Natural killer cell treated with Interleukin-12 subunit alpha and Interleukin-12 subunit beta and Interleukin-15 and Interleukin-18, amount 100 ng/mL, for 72 hours (primary cell): ENCODE data around the gene AIFM1. TPM values are rescaled to one million over a fixed set of nuclear protein-coding genes. Genes with fewer than 3 reads are reported as not detected.

ENCODE experiments used
- ATAC-seq, 2 donors: fragments of 150-1000 bp; cut with Tn5 transposase in 1 of 2; sonication (Bioruptor Pico), chemical (Tn5 transposase) in 1 of 2; 2 replicates each; pipeline ENCODE4 v1.10.0; 2021
- DNase-seq: peaks from one replicate; pipeline ENCODE4 v3.0.0; 2022; ENCODE audit warnings: low spot score
- H3K27ac Mint-ChIP-seq, 2 donors: 1 replicate in 1 of 2; 2 replicates in 1 of 2; pipeline ENCODE4 v1.8.0; 2022; ENCODE audit warnings: mixed read lengths in 2 of 2, mild to moderate bottlenecking in 1 of 2, moderate library complexity in 1 of 2
- H3K27me3 Mint-ChIP-seq, 2 donors: 1 replicate in 1 of 2; 2 replicates in 1 of 2; pipeline ENCODE4 v1.8.0; 2022; ENCODE audit warnings: mixed read lengths in 2 of 2
- H3K36me3 Mint-ChIP-seq: one replicate; pipeline ENCODE4 v1.8.0; 2022; ENCODE audit warnings: mixed read lengths
- H3K4me1 Mint-ChIP-seq, 2 donors: 1 replicate in 1 of 2; 2 replicates in 1 of 2; pipeline ENCODE4 v1.8.0; 2022; ENCODE audit warnings: low read depth in 2 of 2, mixed read lengths in 2 of 2, mild to moderate bottlenecking in 1 of 2
- H3K4me3 Mint-ChIP-seq: one replicate; pipeline ENCODE4 v1.8.0; 2022; ENCODE audit warnings: mixed read lengths
- H3K9me3 Mint-ChIP-seq: 2 replicates; pipeline ENCODE4 v1.8.0; 2022; ENCODE audit warnings: mixed read lengths
- total RNA-seq, 2 donors: library from RNA; stranded (reverse); gene quantifications; one replicate each; pipeline ENCODE4 v1.2.3, GENCODE V29; 2022

Gene AIFM1
- 10 to 100 TPM; 38.6 to 49.1 TPM for total RNA-seq

GRCh38 chrX:130165703-130166502 lies at the start of gene AIFM1:
Gene AIFM1 (minus strand): TSS chrX:130165841. CDS start chrX:130165656, 185 bp downstream.
- Mint-ChIP-seq H3K9me3 (no peaks in the 10 kb centered on the region), H3K4me1 (peaks cover 17 to 35% of the 10 kb centered on the region in 2 donors), H3K4me3 (peak within 1 kb of the TSS; percentile 97), H3K27me3 (peaks cover 0 to 3% of the 10 kb centered on the region in 2 donors), H3K27ac (peak within 1 kb of the TSS; percentile 93 to 95), H3K36me3 (no peaks in the 10 kb centered on the region)
- DNase-seq (peak; percentile 93), ATAC-seq (peak; percentile 96)

DNA sequence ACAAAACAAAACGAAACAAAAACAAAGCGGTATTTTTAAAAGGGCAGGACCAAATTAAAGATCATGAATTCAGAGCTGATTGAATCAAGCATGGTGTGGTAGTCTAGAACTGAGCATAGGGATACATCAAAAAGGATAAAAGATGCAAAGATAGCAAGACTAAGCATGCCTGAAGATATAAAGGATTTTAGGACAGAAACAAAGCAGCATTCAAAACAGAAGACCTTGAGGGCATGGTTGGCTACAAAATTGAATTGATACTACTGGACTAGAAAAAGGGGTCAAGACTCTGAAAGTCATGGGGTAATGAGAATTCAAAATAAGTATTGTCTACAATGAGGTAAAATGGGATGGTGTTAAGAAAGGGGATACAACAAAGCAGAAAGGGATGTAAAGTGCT lies 47.7 kb upstream of the AIFM1 start:
- peak overlapping the region; percentile 62 for H3K4me3 Mint-ChIP-seq
- peaks cover 25% of the 10 kb centered on the region for H3K36me3 Mint-ChIP-seq
- H3K4me1 Mint-ChIP-seq: peaks cover 2 to 21% of the 10 kb centered on the region in 2 donors
- peak overlapping the region in 1 of 2 donors; percentile 85 for H3K27ac Mint-ChIP-seq
- ATAC-seq (no peak), DNase-seq (no peak)
- peaks cover 0 to 14% of the 10 kb centered on the region in 2 donors for H3K27me3 Mint-ChIP-seq
- H3K9me3 Mint-ChIP-seq: no peaks in the 10 kb centered on the region

DNA sequence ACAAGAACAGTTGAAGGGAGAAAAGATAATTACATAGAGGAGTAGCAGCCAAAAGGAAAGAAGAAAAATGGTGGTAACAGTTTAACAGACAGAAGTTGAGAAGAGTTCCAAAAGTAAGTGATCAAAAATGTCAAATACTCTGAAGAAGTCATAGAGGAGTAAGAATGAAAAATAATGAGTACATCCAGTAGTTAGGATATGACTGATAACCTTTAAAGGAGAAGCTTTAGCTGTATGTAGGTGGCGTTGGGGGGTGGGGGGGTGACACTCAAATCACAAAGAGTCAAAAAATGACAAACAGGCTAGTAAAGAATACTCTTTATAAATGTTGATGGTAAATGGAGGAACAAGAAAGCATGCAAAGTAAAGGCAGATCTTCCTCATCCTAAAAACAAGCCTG lies 46.7 kb upstream of the AIFM1 start:
- Mint-ChIP-seq H3K36me3 (peaks cover 25% of the 10 kb centered on the region), H3K4me1 (peaks cover 2 to 21% of the 10 kb centered on the region in 2 donors), H3K27ac (peak overlapping the region in 1 of 2 donors; percentile 85), H3K27me3 (peaks cover 0 to 14% of the 10 kb centered on the region in 2 donors), H3K4me3 (peak overlapping the region; percentile 62), H3K9me3 (no peaks in the 10 kb centered on the region)
- peak in 1 of 2 donors; percentile 73 for ATAC-seq
- no peak for DNase-seq

DNA sequence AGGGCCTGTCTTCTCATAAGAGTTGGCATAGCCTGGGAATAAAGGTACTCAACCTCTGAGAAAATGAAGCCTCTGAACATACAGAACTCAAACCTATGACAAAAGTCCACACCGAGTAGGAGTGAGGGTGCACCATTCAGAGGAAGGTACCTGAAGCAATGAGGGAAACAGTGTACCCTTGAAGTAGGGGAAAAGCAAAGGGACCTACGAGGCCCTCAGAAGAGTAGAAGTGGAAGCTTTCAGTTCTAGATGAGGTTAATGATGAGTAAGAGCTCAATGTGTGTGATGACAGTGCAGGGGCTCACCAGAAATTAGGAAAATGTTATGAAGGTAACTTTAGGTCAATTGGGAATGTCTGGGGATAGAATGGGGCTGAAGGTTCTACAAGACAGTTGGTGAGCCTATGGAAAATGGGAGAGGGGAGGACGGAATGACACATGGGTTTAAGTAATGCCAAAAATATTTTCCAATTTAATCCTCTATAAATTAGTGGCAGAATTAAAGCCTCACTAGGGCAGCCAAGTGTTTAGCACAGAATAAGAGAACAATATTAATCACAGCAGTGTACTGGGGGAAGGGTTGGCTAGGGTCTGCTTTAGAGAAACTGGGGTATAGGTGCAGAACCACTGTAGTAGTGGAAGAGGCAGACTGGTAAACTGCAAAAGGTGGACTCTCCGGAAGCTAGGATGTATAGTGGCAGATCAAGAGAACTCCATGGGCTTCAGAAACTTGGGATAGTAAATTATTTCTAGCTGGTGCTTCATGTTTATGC lies 46.0 kb upstream of the AIFM1 start:
- ATAC-seq (peak in 1 of 2 donors; percentile 60), DNase-seq (no peak)
- Mint-ChIP-seq H3K27ac (peak overlapping the region in 1 of 2 donors; percentile 85), H3K4me3 (peak overlapping the region; percentile 62), H3K36me3 (peaks cover 25% of the 10 kb centered on the region), H3K9me3 (no peaks in the 10 kb centered on the region), H3K27me3 (peaks cover 0 to 14% of the 10 kb centered on the region in 2 donors), H3K4me1 (peaks cover 2 to 21% of the 10 kb centered on the region in 2 donors)

DNA sequence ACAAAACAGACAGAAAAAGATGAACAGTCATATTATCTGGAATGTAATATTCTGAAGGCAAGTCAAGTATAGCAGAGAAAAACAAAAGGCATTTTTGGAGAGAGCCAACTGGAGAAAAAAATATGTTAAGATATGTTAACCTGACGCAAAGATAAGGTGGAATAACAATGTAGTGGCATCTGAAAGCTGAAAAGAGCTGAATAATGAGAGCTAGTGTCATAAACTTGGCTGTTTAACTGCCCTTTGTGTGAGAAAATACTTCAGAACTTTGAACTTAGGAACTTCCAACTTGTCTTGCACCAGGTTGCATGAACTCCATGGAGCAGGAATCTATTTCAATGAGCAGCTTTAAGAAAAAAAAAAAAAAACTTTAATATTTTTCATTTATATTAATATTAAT lies 39.0 kb upstream of the AIFM1 start:
- Mint-ChIP-seq H3K9me3 (no peaks in the 10 kb centered on the region), H3K27ac (no peak overlapping the region), H3K4me3 (no peak overlapping the region), H3K27me3 (peaks cover 0 to 9% of the 10 kb centered on the region in 2 donors), H3K4me1 (no peaks in the 10 kb centered on the region), H3K36me3 (peaks cover 6% of the 10 kb centered on the region)
- no peak for DNase-seq
- ATAC-seq: no peak

GRCh38 chrX:130197464-130197863 lies 31.8 kb upstream of the AIFM1 start:
- DNase-seq (no peak), ATAC-seq (no peak)
- no peak overlapping the region for H3K4me3 Mint-ChIP-seq
- peaks cover 0 to 14% of the 10 kb centered on the region in 2 donors for H3K27me3 Mint-ChIP-seq
- H3K27ac Mint-ChIP-seq: no peak overlapping the region
- no peaks in the 10 kb centered on the region for H3K9me3 Mint-ChIP-seq
- no peaks in the 10 kb centered on the region for H3K36me3 Mint-ChIP-seq
- peaks cover 0 to under 1% of the 10 kb centered on the region in 2 donors for H3K4me1 Mint-ChIP-seq

DNA sequence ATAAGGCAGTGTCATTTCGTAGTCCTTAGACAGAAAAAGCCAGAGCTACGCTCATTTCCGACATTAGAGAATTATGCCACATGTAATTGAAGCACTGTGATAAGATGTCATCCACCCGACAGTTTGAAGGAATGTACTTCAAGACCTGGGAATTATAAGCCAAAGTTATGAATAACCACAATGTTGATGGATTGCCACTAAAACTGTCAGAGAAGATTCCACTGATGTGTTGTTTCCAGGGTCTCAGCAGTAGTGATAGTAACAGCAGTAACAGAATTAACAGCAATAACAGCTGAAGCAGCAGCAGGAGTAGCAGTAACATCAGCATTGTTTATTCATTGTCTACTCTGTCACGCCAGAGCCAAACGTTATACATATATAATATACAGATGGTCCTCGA lies 30.8 kb upstream of the AIFM1 start:
- DNase-seq: no peak
- peaks cover 0 to 4% of the 10 kb centered on the region in 2 donors for H3K4me1 Mint-ChIP-seq
- H3K9me3 Mint-ChIP-seq: no peaks in the 10 kb centered on the region
- no peaks in the 10 kb centered on the region for H3K36me3 Mint-ChIP-seq
- H3K27me3 Mint-ChIP-seq: peaks cover 0 to 16% of the 10 kb centered on the region in 2 donors
- H3K4me3 Mint-ChIP-seq: no peak overlapping the region
- H3K27ac Mint-ChIP-seq: no peak overlapping the region
- no peak for ATAC-seq

DNA sequence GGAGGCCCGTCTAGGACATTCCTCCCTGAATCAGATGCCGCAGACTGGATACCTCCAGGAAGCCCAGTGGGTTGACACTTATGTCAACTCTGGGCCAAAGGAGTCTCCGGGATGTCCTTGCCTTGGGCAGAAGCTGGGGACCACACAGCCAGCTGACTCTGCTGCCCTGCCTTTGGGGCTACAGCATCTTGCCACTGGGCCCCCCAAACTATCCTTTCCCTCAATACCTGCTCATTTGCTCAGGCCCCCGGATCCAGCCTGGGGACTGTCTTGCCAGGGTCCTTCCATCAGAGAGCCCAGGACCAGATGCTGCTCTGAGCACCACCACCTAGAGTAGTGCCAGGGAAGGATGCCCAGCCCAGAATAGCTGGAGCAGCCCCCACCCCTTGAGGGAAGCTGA lies 25.2 kb upstream of the AIFM1 start:
- DNase-seq (no peak), ATAC-seq (no peak)
- H3K27ac Mint-ChIP-seq: no peak overlapping the region
- H3K27me3 Mint-ChIP-seq: peaks cover 0 to 7% of the 10 kb centered on the region in 2 donors
- no peaks in the 10 kb centered on the region for H3K9me3 Mint-ChIP-seq
- no peaks in the 10 kb centered on the region for H3K36me3 Mint-ChIP-seq
- no peak overlapping the region for H3K4me3 Mint-ChIP-seq
- peaks cover 0 to 7% of the 10 kb centered on the region in 2 donors for H3K4me1 Mint-ChIP-seq

DNA sequence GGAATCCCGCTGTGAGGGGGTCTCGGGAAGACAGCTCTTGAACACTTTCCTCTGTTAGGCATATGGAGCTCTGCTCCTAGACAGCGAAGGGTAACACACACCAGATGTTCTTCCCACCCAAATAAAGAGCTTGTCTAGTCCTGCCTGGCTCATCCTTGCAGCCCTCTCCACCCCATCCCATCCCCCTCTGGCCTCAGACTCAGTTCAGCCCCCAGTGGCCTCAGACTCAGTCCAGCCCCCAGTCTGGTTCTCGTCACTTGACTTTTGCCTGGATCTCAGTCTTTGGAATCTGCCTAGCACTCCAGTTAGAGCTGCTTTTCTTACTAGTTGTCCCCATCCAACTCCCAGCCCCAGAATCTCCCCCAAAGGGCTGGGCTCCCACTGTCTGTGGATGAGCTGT lies 21.0 kb upstream of the AIFM1 start:
- H3K4me1 Mint-ChIP-seq: peaks cover 10 to 18% of the 10 kb centered on the region in 2 donors
- peak overlapping the region in 1 of 2 donors; percentile 23 for H3K27ac Mint-ChIP-seq
- H3K9me3 Mint-ChIP-seq: no peaks in the 10 kb centered on the region
- H3K36me3 Mint-ChIP-seq: no peaks in the 10 kb centered on the region
- ATAC-seq (no peak), DNase-seq (no peak)
- peaks cover 0 to 3% of the 10 kb centered on the region in 2 donors for H3K27me3 Mint-ChIP-seq
- no peak overlapping the region for H3K4me3 Mint-ChIP-seq

DNA sequence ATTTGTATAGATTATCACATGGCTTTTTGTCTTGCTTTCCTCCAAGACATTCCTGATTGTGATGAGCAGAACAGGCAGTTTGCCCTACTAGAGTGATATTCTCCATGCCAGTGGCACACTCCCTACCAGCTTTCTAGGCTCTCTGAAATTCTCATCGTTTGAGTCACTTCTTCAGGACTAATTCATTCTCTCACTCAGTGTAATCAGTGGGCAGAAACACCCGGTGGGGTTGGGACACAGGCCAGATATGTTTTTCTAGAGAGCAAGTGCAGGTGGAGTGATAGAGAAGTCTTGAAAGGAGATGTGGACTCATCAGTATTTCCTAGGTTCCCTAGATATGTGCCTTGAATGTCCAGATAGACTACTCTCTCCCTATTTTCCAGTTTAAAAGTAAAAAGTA lies 19.2 kb upstream of the AIFM1 start:
- Mint-ChIP-seq H3K4me3 (no peak overlapping the region), H3K27me3 (peaks cover 0 to 5% of the 10 kb centered on the region in 2 donors), H3K36me3 (peaks cover 1% of the 10 kb centered on the region), H3K4me1 (peaks cover 12 to 20% of the 10 kb centered on the region in 2 donors), H3K27ac (no peak overlapping the region), H3K9me3 (no peaks in the 10 kb centered on the region)
- ATAC-seq: no peak
- DNase-seq: no peak

GRCh38 chrX:130184168-130184567 lies 18.5 kb upstream of the AIFM1 start:
- Mint-ChIP-seq H3K27ac (peak overlapping the region; percentile 72 to 82), H3K36me3 (peaks cover 5% of the 10 kb centered on the region), H3K27me3 (peaks cover 0 to 8% of the 10 kb centered on the region in 2 donors), H3K9me3 (no peaks in the 10 kb centered on the region), H3K4me3 (peak overlapping the region; percentile 61), H3K4me1 (peaks cover 18 to 26% of the 10 kb centered on the region in 2 donors)
- ATAC-seq (no peak), DNase-seq (no peak)

GRCh38 chrX:130179579-130180215 lies 14.1 kb upstream of the AIFM1 start:
- Mint-ChIP-seq H3K36me3 (peaks cover 11% of the 10 kb centered on the region), H3K4me1 (peaks cover 39 to 43% of the 10 kb centered on the region in 2 donors), H3K27ac (peak overlapping the region; percentile 34 to 46), H3K9me3 (no peaks in the 10 kb centered on the region), H3K27me3 (peaks cover 0 to 11% of the 10 kb centered on the region in 2 donors), H3K4me3 (peak overlapping the region; percentile 43)
- DNase-seq: no peak
- ATAC-seq: no peak

GRCh38 chrX:130179170-130179569 lies 13.5 kb upstream of the AIFM1 start:
- Mint-ChIP-seq H3K9me3 (no peaks in the 10 kb centered on the region), H3K4me3 (no peak overlapping the region), H3K27ac (peak overlapping the region; percentile 34 to 46), H3K27me3 (peaks cover 0 to 11% of the 10 kb centered on the region in 2 donors), H3K36me3 (peaks cover 11% of the 10 kb centered on the region), H3K4me1 (peaks cover 40 to 44% of the 10 kb centered on the region in 2 donors)
- DNase-seq (no peak), ATAC-seq (no peak)
